Ecto neural progenitor cell (in vitro differentiated cells): Measurements from ENCODE around the gene ODF4.
"Not testable (repeated sequence)": the region's sequence is repeated elsewhere in the genome, so short reads cannot be mapped to it uniquely, and the experiment has no call there.

Experiments
- DNase-seq: peaks from one replicate; pipeline ENCODE4 v3.0.0-alpha.2; 2018; ENCODE audit warnings: low spot score

ODF4 gene

GRCh38 chr17:8368193-8368592 is 28.6 kb downstream of the ODF4 start:
- DNase-seq: no peak

- no peak for DNase-seq
Observed at GRCh38 chr17:8369944-8370343, 30.3 kb downstream of the ODF4 start.

GRCh38 chr17:8371786-8372185 is 32.1 kb downstream of the ODF4 start:
- no peak for DNase-seq

GRCh38 chr17:8372422-8372821 is 32.8 kb downstream of the ODF4 start:
- no peak for DNase-seq

- not testable (repeated sequence) for DNase-seq
Observed at GRCh38 chr17:8373856-8374255, 34.2 kb downstream of the ODF4 start.

GRCh38 chr17:8375738-8376259 is 36.2 kb downstream of the ODF4 start:
- no peak for DNase-seq

GRCh38 chr17:8376271-8377067 is 36.8 kb downstream of the ODF4 start, which contains the start of gene KRABD2:
Gene KRABD2, minus strand, starts transcription at chr17:8376704.
- peak; percentile 98 for DNase-seq

GRCh38 chr17:8377422-8377821 is 37.8 kb downstream of the ODF4 start:
- no peak for DNase-seq

- not testable (repeated sequence) for DNase-seq
Observed at GRCh38 chr17:8378117-8378516, 38.5 kb downstream of the ODF4 start.

GRCh38 chr17:8380049-8380448 is 40.4 kb downstream of the ODF4 start:
- DNase-seq: no peak

GRCh38 chr17:8382052-8382879 is 42.6 kb downstream of the ODF4 start:
- DNase-seq: no peak

GRCh38 chr17:8382880-8383142 is 43.2 kb downstream of the ODF4 start:
- DNase-seq: no peak

GRCh38 chr17:8383143-8383822 is 43.6 kb downstream of the ODF4 start, which contains the start of gene RPL26:
Gene RPL26, minus strand, starts transcription at chr17:8383193. Its CDS starts 883 bp downstream, at chr17:8382310.
- peak; percentile 98 for DNase-seq

- DNase-seq: no peak
Observed at GRCh38 chr17:8384801-8385378, 45.2 kb downstream of the ODF4 start.

- DNase-seq: no peak
Observed at GRCh38 chr17:8386841-8387240, 47.2 kb downstream of the ODF4 start.

GRCh38 chr17:8387914-8388651 is 48.4 kb downstream of the ODF4 start:
- no peak for DNase-seq

- DNase-seq: no peak
Observed at GRCh38 chr17:8391711-8392110, 52.1 kb downstream of the ODF4 start.

GRCh38 chr17:8392274-8392673 is 52.6 kb downstream of the ODF4 start:
- DNase-seq: no peak

GRCh38 chr17:8392674-8393469 is 53.2 kb downstream of the ODF4 start:
- DNase-seq: no peak

- no peak for DNase-seq
Observed at GRCh38 chr17:8393470-8394231, 54.0 kb downstream of the ODF4 start.
